Right ventricle myocardium superior (tissue), 1 donor: ENCODE results near the gene POU6F1. TPM values are rescaled to one million over a fixed set of nuclear protein-coding genes. Genes with fewer than 3 reads are reported as not detected.
A peak's percentile ranks its signal among the peaks of the same experiment; 100 is the strongest.
"Not testable (repeated sequence)": the region's sequence is repeated elsewhere in the genome, so short reads cannot be mapped to it uniquely, and the experiment has no call there.

Source experiments
- ATAC-seq: fragments of 200-7000 bp; cut with Tn5 transposase; one replicate; pipeline ENCODE4 v1.9.1; 2020; ENCODE audit warnings: mild to moderate bottlenecking; ENCODE audit not compliant: poor library complexity
- DNase-seq: peaks from one replicate; pipeline ENCODE4 v3.0.0-alpha.2; 2020
- intact Hi-C: fragments of 100-400 bp; cut with DNase I; formaldehyde crosslinking; loops from one replicate; pipeline ENCODE4 v1.11.2; 2022
- total RNA-seq: library from RNA; stranded (reverse); fragmentation: NEBNext Ultra II Directional; extraction: Animal tissue kit (Norgen Biotek cat#: 25700); gene quantifications from one replicate; pipeline ENCODE4 v1.2.1, GENCODE V29; 2021
- donor health status: DM: no; HTN: yes; CAD: no; lungs with severe emphysema.

POU6F1 gene
- total RNA-seq, 1 donor from 2014 or later: 10.0 TPM

- intact Hi-C loops: loop anchor here (2.0 kb wide), 1 partner anchor 21 kb away; no protein-coding TSS in a partner anchor
- DNase-seq (no peak), ATAC-seq (no peak)
These were observed 20.2 kb upstream of the POU6F1 start for GRCh38 chr12:51238037-51238509.

GRCh38 chr12:51234530-51234929, 16.7 kb upstream of the POU6F1 start:
- ATAC-seq (no peak), DNase-seq (no peak)
- intact Hi-C loops: no loop called here

- no peak for DNase-seq
- ATAC-seq: no peak
- intact Hi-C loops: no loop called here
These were observed 14.8 kb upstream of the POU6F1 start for GRCh38 chr12:51232642-51233041.

- DNase-seq (no peak), ATAC-seq (no peak)
- intact Hi-C loops: no loop called here
These were observed 11.4 kb upstream of the POU6F1 start for GRCh38 chr12:51229116-51229809.

GRCh38 chr12:51227962-51228361, 10.1 kb upstream of the POU6F1 start:
- ATAC-seq (no peak), DNase-seq (no peak)
- intact Hi-C loops: no loop called here

- intact Hi-C loops, ATAC-seq, DNase-seq: not testable (repeated sequence)
These were observed 9.2 kb upstream of the POU6F1 start for GRCh38 chr12:51227112-51227511.

GRCh38 chr12:51225771-51226170, 7.9 kb upstream of the POU6F1 start:
- intact Hi-C loops: no loop called here
- DNase-seq: no peak
- no peak for ATAC-seq

- DNase-seq (no peak), ATAC-seq (no peak)
- intact Hi-C loops: no loop called here
These were observed 7.4 kb upstream of the POU6F1 start for GRCh38 chr12:51225234-51225633.

- intact Hi-C loops: no loop called here
- no peak for DNase-seq
These were observed 6.8 kb upstream of the POU6F1 start for GRCh38 chr12:51224625-51225024.

GRCh38 chr12:51222461-51222860, 4.6 kb upstream of the POU6F1 start:
- DNase-seq: no peak
- ATAC-seq: no peak
- intact Hi-C loops: no loop called here

More at GRCh38 chr12:51224625-51225024, 6.8 kb upstream of the POU6F1 start:
- no peak for ATAC-seq

- DNase-seq, intact Hi-C loops, ATAC-seq: not testable (repeated sequence)
These were observed 2.0 kb upstream of the POU6F1 start for GRCh38 chr12:51219857-51220256.

- no peak for ATAC-seq
- DNase-seq: no peak
- intact Hi-C loops: no loop called here
These were observed 1.5 kb upstream of the POU6F1 start for GRCh38 chr12:51219322-51219721.

- ATAC-seq (peak; percentile 4), DNase-seq (no peak)
- intact Hi-C loops: no loop called here
These were observed 822 bp upstream of the POU6F1 start for GRCh38 chr12:51218607-51219161.

- intact Hi-C loops: loop anchor here (2.0 kb wide), 1 partner anchor 21 kb away; the partner anchor contains the start of gene DAZAP2
- ATAC-seq (peak; percentile 71), DNase-seq (peak; percentile 69)
These were observed 512 bp downstream of the POU6F1 start for GRCh38 chr12:51217133-51217967.

GRCh38 chr12:51216642-51217041, 1.2 kb downstream of the POU6F1 start:
- ATAC-seq: no peak
- intact Hi-C loops: loop anchor here (2.0 kb wide), 1 partner anchor 22 kb away; the partner anchor contains the start of gene DAZAP2
- DNase-seq: no peak

GRCh38 chr12:51214895-51215294, 3.0 kb downstream of the POU6F1 start:
- no peak for DNase-seq
- ATAC-seq: no peak
- intact Hi-C loops: no loop called here

- no peak for DNase-seq
- intact Hi-C loops: no loop called here
- no peak for ATAC-seq
These were observed 7.0 kb downstream of the POU6F1 start for GRCh38 chr12:51210690-51211395.

GRCh38 chr12:51209259-51209658, 8.6 kb downstream of the POU6F1 start:
- ATAC-seq: no peak
- intact Hi-C loops: no loop called here
- no peak for DNase-seq
